Transverse colon (tissue), 4 donors: Measurements from ENCODE around the gene CPT1A. TPM values are rescaled to one million over a fixed set of nuclear protein-coding genes. Genes with fewer than 3 reads are reported as not detected.

Source experiments
- DNase-seq: peaks from one replicate; pipeline ENCODE4 v3.0.0-alpha.2; 2019
- H3K27ac ChIP-seq, 4 donors: fragments of 200-600 bp; sonication (generic); 2 replicates each; pipeline ENCODE4 v1.5.1; 2016 to 2018; ENCODE audit warnings: inconsistent platforms in 4 of 4
- H3K27me3 ChIP-seq: fragments of 200-600 bp; sonication (generic); 2 replicates; pipeline ENCODE4 v1.5.1; 2017; ENCODE audit warnings: inconsistent platforms
- H3K36me3 ChIP-seq, 4 donors: fragments of 200-600 bp; sonication (generic); 2 replicates each; pipeline ENCODE4 v1.5.1; 2017 to 2019; ENCODE audit warnings: inconsistent platforms in 4 of 4
- H3K4me1 ChIP-seq, 4 donors: fragments of 200-600 bp; sonication (generic); 2 replicates each; pipeline ENCODE4 v1.5.1; 2017 to 2020; ENCODE audit warnings: inconsistent platforms in 4 of 4
- H3K4me3 ChIP-seq, 4 donors: fragments of 200-600 bp; sonication (generic); 1 replicate in 1 of 4; 2 replicates in 3 of 4; pipeline versions ENCODE4 v1.5.1 to v1.6.1; 2017 to 2019; ENCODE audit warnings: inconsistent platforms in 4 of 4
- H3K9me3 ChIP-seq, 2 donors: fragments of 200-600 bp; sonication (generic); 2 replicates each; pipeline ENCODE4 v1.5.1; 2017 to 2019; ENCODE audit warnings: inconsistent platforms in 2 of 2
- EP300 ChIP-seq: sonication (generic); formaldehyde crosslinking; IDR thresholded peaks from one replicate; pipeline ENCODE4 v1.6.1; 2017; ENCODE audit warnings: antibody characterized with exemption, low read depth
- POLR2A ChIP-seq: fragments of 450-650 bp; IDR thresholded peaks from one replicate; pipeline ENCODE4 v1.6.1; 2016; ENCODE audit warnings: antibody characterized with exemption, mild to moderate bottlenecking, moderate library complexity
- POLR2AphosphoS5 ChIP-seq, 3 donors: sonication (generic); formaldehyde crosslinking; IDR thresholded peaks; one replicate each; pipeline ENCODE4 v1.6.1; 2016; ENCODE audit warnings: antibody characterized with exemption in 3 of 3
- WGBS, 2 donors: methylation state at CpG; one replicate each; pipeline ENCODE4 v1.1.5; 2018; ENCODE audit warnings: low coverage in 1 of 2; 5-methylcytosine and 5-hydroxymethylcytosine counted together
- in situ Hi-C, 4 donors: fragments of 200-750 bp; cut with MboI; loops; one replicate each; pipeline versions ENCODE4 v1.15.0 to v1.15.1; 2017; ENCODE audit warnings: low sequenced_read_pairs in 3 of 4, low pct_ligation_motif_present in 1 of 4, low pct_unique_long_range_greater_than_20kb in 1 of 4
- intact Hi-C: fragments of 100-400 bp; cut with DNase I; formaldehyde crosslinking; loops from one replicate; pipeline ENCODE4 v1.15.1; 2023; ENCODE audit warnings: low total_unique reads
- total RNA-seq, 4 donors: library from RNA; depleted of rRNA; stranded (reverse); fragments of >200 nt; gene quantifications; one replicate each; pipeline ENCODE4 v1.1.0, GENCODE V29; 2016
- TF ChIP-seq, protein P1 (sequence below), 5 experiments: fragments of 200-600 bp in 3 of 5; fragments of 450-650 bp in 2 of 5; sonication (generic) in 3 of 5; IDR thresholded peaks; 1 replicate in 2 of 5; 2 replicates in 3 of 5; pipeline ENCODE4 v1.5.1; 2016 to 2017; ENCODE audit warnings: antibody characterized with exemption in 5 of 5, inconsistent platforms in 3 of 5, mild to moderate bottlenecking in 2 of 5, moderate library complexity in 1 of 5

CPT1A gene
- total RNA-seq, 4 donors from 2014 or later = 98.9 to 263 (median 177) TPM

DNA sequence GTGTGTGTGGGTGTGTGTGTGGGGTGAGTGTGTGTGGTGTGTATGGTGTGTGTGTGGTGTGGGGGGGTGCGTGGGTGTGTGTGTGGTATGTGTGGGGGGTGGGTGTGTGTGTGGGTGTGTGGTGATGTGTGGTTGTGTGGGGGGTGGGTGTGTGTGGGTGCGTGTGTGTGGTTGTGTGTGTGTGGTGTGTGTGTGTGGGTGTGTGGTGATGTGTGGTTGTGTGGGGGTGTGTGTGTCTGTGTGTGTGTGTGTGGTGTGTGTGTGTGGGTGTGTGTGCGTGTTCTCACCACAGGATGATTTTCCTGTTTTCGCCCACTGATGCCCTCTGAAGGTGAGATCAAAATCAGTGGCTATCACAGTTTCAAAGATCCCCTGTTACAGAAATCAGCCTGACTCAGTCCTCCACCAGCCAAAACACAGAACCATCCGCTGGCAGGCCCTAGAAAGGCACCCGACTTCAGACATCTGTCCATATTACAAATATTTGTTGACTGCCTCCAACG, 24.7 kb downstream of the CPT1A start:
- no peak for TF ChIP-seq EP300
- TF ChIP-seq POLR2AphosphoS5 (IDR thresholded peaks at IDR 0.05) = no peak
- Histone ChIP-seq H3K27me3 (no peaks in the 10 kb centered on the region), H3K9me3 (no peaks in the 10 kb centered on the region), H3K4me3 (no peak overlapping the region), H3K36me3 (peaks cover 0 to 8% (median 0%) of the 10 kb centered on the region in 4 donors), H3K27ac (no peak overlapping the region), H3K4me1 (peaks cover 4 to 17% (median 11%) of the 10 kb centered on the region in 4 donors)
- WGBS, 2 donors = 64 to 100% methylated on average over 1 to 7 of the region's 7 CpGs
- DNase-seq = no peak
- in situ Hi-C loops (no loop called here), intact Hi-C loops (no loop called here)

DNA sequence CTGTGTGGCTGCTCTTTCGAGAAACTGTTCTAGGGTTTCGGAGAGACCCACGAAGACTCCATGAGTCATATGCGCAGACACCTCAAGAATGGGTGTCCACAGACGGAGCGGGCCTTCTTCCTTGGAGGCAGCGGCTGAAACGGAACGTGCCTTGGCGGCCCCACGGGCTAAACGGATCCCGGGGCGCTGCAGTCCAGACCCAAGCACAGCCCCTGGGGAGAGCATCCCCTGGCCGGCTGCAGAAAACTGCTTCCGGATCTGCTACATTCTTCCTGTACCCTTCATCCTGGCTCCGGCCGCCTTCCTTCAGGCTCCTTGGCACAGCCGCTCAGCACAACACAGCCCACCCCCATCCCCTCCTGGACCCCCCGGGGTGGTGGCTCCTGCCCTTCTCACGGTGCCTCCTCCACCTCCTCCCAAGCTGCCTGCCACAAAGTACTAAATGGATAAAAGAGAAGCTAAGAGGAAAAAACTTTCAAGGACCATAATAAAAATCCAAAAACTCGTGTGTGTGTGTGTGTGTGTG, 25.4 kb downstream of the CPT1A start:
- 40 to 88% methylated on average over 1 to 22 of the region's 22 CpGs for WGBS, 2 donors
- no peak for DNase-seq
- Histone ChIP-seq H3K27ac (no peak overlapping the region), H3K4me3 (no peak overlapping the region), H3K4me1 (peaks cover 4 to 20% (median 13%) of the 10 kb centered on the region in 4 donors), H3K9me3 (no peaks in the 10 kb centered on the region), H3K27me3 (no peaks in the 10 kb centered on the region), H3K36me3 (peaks cover 0 to 8% (median 0%) of the 10 kb centered on the region in 4 donors)
- TF ChIP-seq POLR2A = no peak
- intact Hi-C loops (no loop called here), in situ Hi-C loops (no loop called here)

DNA sequence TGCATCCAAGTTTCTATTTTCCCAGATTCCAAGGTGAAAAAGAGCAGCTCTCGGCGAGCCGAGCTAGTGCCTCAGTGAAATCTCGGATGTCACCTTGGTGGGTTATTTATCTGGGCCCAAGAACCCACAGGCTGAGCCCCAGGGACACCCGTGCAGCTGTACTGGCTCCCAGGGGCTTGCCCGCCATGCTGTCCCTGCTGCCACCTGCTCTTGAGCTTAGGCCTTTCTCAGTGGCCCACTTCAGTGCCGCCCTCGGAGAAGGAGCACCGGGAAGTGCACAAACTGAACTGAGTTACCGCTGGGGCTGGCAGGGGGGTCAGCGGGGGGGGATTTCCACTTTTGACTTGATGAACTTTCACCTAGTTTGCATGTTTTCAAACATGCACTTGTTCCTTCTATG, 27.9 kb downstream of the CPT1A start:
- Histone ChIP-seq H3K4me3 (no peak overlapping the region), H3K27me3 (no peaks in the 10 kb centered on the region), H3K4me1 (peaks cover 13 to 24% (median 22%) of the 10 kb centered on the region in 4 donors), H3K36me3 (peaks cover 0 to 13% (median 0%) of the 10 kb centered on the region in 4 donors), H3K9me3 (no peaks in the 10 kb centered on the region), H3K27ac (no peak overlapping the region)
- intact Hi-C loops (no loop called here), in situ Hi-C loops (no loop called here)
- DNase-seq = no peak
- TF ChIP-seq, protein P1, sequence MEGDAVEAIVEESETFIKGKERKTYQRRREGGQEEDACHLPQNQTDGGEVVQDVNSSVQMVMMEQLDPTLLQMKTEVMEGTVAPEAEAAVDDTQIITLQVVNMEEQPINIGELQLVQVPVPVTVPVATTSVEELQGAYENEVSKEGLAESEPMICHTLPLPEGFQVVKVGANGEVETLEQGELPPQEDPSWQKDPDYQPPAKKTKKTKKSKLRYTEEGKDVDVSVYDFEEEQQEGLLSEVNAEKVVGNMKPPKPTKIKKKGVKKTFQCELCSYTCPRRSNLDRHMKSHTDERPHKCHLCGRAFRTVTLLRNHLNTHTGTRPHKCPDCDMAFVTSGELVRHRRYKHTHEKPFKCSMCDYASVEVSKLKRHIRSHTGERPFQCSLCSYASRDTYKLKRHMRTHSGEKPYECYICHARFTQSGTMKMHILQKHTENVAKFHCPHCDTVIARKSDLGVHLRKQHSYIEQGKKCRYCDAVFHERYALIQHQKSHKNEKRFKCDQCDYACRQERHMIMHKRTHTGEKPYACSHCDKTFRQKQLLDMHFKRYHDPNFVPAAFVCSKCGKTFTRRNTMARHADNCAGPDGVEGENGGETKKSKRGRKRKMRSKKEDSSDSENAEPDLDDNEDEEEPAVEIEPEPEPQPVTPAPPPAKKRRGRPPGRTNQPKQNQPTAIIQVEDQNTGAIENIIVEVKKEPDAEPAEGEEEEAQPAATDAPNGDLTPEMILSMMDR (IDR thresholded peaks at IDR 0.05) = no peak
- TF ChIP-seq POLR2A (no peak), EP300 (no peak), POLR2AphosphoS5 (IDR thresholded peaks at IDR 0.05) (no peak)
- WGBS, 2 donors = 89% methylated on average over 11 of the region's 11 CpGs; no CpG with 5 or more reads in 1 of the 2 donors

DNA sequence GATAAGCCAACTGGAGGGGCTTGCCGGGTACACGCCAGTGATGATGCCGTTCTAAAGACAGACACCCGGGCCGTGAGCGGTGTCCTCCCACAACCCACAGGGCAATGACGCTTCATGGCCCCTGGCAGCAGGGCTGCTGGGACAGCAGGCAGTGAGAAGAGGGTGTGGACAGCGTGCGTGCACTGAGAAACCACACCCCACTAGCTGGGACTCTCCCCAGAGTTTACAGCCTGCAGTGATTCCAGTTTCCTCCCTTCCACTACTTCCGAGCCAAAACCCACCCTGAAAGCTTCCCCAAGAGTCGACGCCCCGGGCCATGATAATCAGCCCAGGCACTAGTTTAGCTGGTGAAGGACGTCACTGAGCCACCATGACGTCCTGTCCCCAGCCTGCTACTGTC, 29.2 kb downstream of the CPT1A start:
- Histone ChIP-seq H3K27ac (peak overlapping the region; percentile 47 to 65 (median 54)), H3K9me3 (no peaks in the 10 kb centered on the region), H3K4me1 (peaks cover 13 to 24% (median 22%) of the 10 kb centered on the region in 4 donors), H3K27me3 (no peaks in the 10 kb centered on the region), H3K4me3 (no peak overlapping the region), H3K36me3 (peaks cover 0 to 20% (median 3%) of the 10 kb centered on the region in 4 donors)
- DNase-seq = peak; percentile 80
- 47% methylated on average over 15 of the region's 15 CpGs; no CpG with 5 or more reads in 1 of the 2 donors for WGBS, 2 donors
- intact Hi-C loops = no loop called here
- TF ChIP-seq POLR2AphosphoS5 (IDR thresholded peaks at IDR 0.05) (peak in 2 of 3 donors; percentile 28 to 62), POLR2A (no peak)
- in situ Hi-C loops = no loop called here

DNA sequence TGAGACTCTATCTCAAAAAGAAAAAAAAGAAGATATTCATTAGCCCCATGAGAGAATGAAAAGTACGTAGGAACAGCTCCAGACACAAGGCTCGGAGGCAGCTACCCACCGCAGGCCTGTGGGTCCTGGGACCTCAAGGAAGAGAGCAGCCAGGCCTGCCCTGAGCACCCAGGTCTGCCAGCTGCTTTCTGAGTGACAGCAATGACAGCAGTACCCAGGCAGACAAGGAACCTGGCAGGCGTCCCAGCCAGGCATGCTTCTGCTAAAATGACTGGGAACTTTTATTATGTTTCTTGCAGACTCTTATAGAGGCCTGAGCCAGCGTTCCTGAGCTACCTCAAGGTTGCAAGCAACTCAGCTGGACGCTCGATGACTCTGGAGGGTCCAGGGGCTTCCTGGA, 31.6 kb downstream of the CPT1A start:
- in situ Hi-C loops (no loop called here), intact Hi-C loops (no loop called here)
- Histone ChIP-seq H3K27me3 (no peaks in the 10 kb centered on the region), H3K36me3 (peaks cover 0 to 25% (median 3%) of the 10 kb centered on the region in 4 donors), H3K4me1 (peaks cover 13 to 24% (median 22%) of the 10 kb centered on the region in 4 donors), H3K9me3 (no peaks in the 10 kb centered on the region), H3K27ac (peak overlapping the region in 3 of 4 donors; percentile 8 to 31 (median 10)), H3K4me3 (no peak overlapping the region)
- TF ChIP-seq, protein P1 (IDR thresholded peaks at IDR 0.05) = no peak
- TF ChIP-seq EP300 (no peak), POLR2AphosphoS5 (IDR thresholded peaks at IDR 0.05) (no peak), POLR2A (no peak)
- peak; percentile 65 for DNase-seq
- WGBS, 2 donors = 40 to 55% methylated on average over 1 to 7 of the region's 7 CpGs
